GM21737 (cell line): ENCODE data around the gene NCEH1.
A peak's percentile ranks its signal among the peaks of the same experiment; 100 is the strongest.
"Not testable (repeated sequence)": the region's sequence is repeated elsewhere in the genome, so short reads cannot be mapped to it uniquely, and the experiment has no call there.

ENCODE experiments used
- ATAC-seq: cut with Tn5 transposase; IDR thresholded peaks from one replicate; pipeline ENCODE4 v1.9.1; 2021; ENCODE audit warnings: mild to moderate bottlenecking, moderate library complexity; ENCODE audit not compliant: unreplicated experiment

NCEH1 gene

GRCh38 chr3:172707967-172708366, 2.9 kb downstream of the NCEH1 start:
- ATAC-seq, result no peak

- no peak for ATAC-seq
Observed at GRCh38 chr3:172707030-172707429, 3.8 kb downstream of the NCEH1 start.

GRCh38 chr3:172705170-172705569, 5.7 kb downstream of the NCEH1 start:
- no peak for ATAC-seq

GRCh38 chr3:172704001-172704400, 6.9 kb downstream of the NCEH1 start:
- ATAC-seq, result no peak

- ATAC-seq, result not testable (repeated sequence)
Observed at GRCh38 chr3:172702731-172703130, 8.1 kb downstream of the NCEH1 start.

GRCh38 chr3:172702256-172702655, 8.6 kb downstream of the NCEH1 start:
- no peak for ATAC-seq

GRCh38 chr3:172701751-172702150, 9.1 kb downstream of the NCEH1 start:
- ATAC-seq, result no peak

GRCh38 chr3:172700936-172701455, 9.9 kb downstream of the NCEH1 start:
- ATAC-seq, result no peak

- ATAC-seq, result no peak
Observed at GRCh38 chr3:172700256-172700655, 10.6 kb downstream of the NCEH1 start.

GRCh38 chr3:172699031-172699430, 11.8 kb downstream of the NCEH1 start:
- ATAC-seq, result no peak

GRCh38 chr3:172698631-172699030, 12.2 kb downstream of the NCEH1 start:
- ATAC-seq, result no peak

GRCh38 chr3:172697558-172697957, 13.3 kb downstream of the NCEH1 start:
- no peak for ATAC-seq

- no peak for ATAC-seq
Observed at GRCh38 chr3:172696357-172696756, 14.5 kb downstream of the NCEH1 start.

- no peak for ATAC-seq
Observed at GRCh38 chr3:172694573-172695246, 16.2 kb downstream of the NCEH1 start.

GRCh38 chr3:172692751-172693338, 18.0 kb downstream of the NCEH1 start:
- peak; percentile 80 for ATAC-seq

- ATAC-seq, result no peak
Observed at GRCh38 chr3:172690936-172691335, 19.9 kb downstream of the NCEH1 start.

- ATAC-seq, result no peak
Observed at GRCh38 chr3:172688588-172688987, 22.3 kb downstream of the NCEH1 start.

GRCh38 chr3:172687501-172687900, 23.4 kb downstream of the NCEH1 start:
- ATAC-seq, result no peak

GRCh38 chr3:172685331-172686214, 25.3 kb downstream of the NCEH1 start:
- no peak for ATAC-seq

- no peak for ATAC-seq
Observed at GRCh38 chr3:172680684-172681083, 30.2 kb downstream of the NCEH1 start.

- no peak for ATAC-seq
Observed at GRCh38 chr3:172679599-172679998, 31.3 kb downstream of the NCEH1 start.

- ATAC-seq, result no peak
Observed at GRCh38 chr3:172678068-172678467, 32.8 kb downstream of the NCEH1 start.
